Prostate gland (tissue), 2 donors: ENCODE data around the gene LIN37.

Experiments
- POLR2AphosphoS5 ChIP-seq: sonication (generic); formaldehyde crosslinking; IDR thresholded peaks from one replicate; pipeline ENCODE4 v1.6.1; 2017; ENCODE audit warnings: antibody characterized with exemption
- TF ChIP-seq, protein P1 (sequence below), 4 experiments: fragments of 200-600 bp in 2 of 4; fragments of 450-650 bp in 2 of 4; sonication (generic) in 2 of 4; IDR thresholded peaks; 1 replicate in 3 of 4; 2 replicates in 1 of 4; pipeline ENCODE4 v1.5.1; 2016 to 2019; ENCODE audit warnings: antibody characterized with exemption in 4 of 4, mild to moderate bottlenecking in 2 of 4, moderate library complexity in 2 of 4

DNA sequence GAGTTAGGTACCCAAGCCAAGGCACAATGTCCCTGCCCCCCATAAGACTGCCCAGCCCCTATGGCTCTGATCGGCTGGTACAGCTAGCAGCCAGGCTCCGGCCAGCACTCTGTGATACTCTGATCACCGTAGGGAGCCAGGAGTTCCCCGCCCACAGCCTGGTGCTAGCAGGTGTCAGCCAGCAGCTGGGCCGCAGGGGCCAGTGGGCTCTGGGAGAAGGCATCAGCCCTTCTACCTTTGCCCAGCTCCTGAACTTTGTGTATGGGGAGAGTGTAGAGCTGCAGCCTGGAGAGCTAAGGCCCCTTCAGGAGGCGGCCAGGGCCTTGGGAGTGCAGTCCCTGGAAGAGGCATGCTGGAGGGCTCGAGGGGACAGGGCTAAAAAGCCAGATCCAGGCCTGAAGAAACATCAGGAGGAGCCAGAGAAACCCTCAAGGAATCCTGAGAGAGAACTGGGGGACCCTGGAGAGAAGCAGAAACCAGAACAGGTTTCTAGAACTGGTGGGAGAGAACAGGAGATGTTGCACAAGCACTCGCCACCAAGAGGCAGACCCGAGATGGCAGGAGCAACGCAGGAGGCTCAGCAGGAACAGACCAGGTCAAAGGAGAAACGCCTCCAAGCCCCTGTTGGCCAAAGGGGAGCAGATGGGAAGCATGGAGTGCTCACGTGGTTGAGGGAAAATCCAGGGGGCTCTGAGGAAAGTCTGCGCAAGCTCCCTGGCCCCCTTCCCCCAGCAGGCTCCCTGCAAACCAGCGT, 33.6 kb upstream of the LIN37 start:
- TF ChIP-seq, protein P1, sequence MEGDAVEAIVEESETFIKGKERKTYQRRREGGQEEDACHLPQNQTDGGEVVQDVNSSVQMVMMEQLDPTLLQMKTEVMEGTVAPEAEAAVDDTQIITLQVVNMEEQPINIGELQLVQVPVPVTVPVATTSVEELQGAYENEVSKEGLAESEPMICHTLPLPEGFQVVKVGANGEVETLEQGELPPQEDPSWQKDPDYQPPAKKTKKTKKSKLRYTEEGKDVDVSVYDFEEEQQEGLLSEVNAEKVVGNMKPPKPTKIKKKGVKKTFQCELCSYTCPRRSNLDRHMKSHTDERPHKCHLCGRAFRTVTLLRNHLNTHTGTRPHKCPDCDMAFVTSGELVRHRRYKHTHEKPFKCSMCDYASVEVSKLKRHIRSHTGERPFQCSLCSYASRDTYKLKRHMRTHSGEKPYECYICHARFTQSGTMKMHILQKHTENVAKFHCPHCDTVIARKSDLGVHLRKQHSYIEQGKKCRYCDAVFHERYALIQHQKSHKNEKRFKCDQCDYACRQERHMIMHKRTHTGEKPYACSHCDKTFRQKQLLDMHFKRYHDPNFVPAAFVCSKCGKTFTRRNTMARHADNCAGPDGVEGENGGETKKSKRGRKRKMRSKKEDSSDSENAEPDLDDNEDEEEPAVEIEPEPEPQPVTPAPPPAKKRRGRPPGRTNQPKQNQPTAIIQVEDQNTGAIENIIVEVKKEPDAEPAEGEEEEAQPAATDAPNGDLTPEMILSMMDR (IDR thresholded peaks at IDR 0.05) = no peak
- TF ChIP-seq POLR2AphosphoS5 = no peak
